NCI-H1105 (cell line): ENCODE measurements around the gene AP4M1.
"Not testable (repeated sequence)": the region's sequence is repeated elsewhere in the genome, so short reads cannot be mapped to it uniquely, and the experiment has no call there.

ENCODE experiments used
- DNase-seq: peaks from one replicate; lab custom pipeline; 2025; lab: John Stamatoyannopoulos, UW

AP4M1 gene

GRCh38 chr7:100132126-100132525 is 30.7 kb downstream of the AP4M1 start:
- no peak for DNase-seq

DNA sequence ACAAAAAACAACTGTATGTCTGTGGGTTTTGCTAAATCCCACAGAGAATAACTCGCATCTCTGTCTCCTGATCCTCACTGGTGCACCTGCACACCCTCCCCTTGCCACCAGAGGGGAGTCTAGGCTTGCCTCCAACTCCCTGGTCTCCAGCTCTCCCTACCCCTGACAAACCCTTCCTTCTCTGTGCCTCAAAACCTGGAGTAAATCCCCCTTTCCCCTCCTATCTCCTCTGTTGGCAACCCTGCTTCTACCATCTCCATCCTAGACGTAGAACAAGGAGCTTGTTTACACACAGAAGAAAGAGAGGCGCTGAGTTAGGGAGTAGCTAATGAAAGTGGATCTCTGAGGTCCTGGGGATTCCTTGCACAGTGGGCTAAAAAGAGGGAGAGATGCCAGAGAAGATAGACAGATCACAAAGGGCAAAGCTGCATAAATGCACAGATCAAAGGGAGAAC is 31.3 kb downstream of the AP4M1 start:
- no peak for DNase-seq

GRCh38 chr7:100137851-100138760 is 36.7 kb downstream of the AP4M1 start:
- DNase-seq = no peak

DNA sequence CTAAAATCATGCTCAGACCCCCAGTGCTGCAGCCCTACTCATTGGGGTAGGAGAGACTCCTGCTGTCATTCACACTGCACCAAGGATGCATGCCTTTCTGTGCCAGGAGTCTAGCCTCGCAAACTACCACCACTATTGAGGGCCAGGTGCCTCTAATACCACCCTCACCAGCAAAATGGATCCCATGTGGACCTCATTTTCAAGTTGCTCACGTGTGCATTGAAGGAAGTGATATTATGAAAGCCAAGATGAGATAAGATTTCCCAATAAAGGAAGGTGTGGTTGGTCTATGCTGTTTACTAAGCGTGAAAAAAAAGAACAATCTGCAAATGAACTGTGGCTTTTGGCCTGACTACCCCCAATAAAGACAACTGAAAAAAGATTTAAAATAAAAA is 40.1 kb downstream of the AP4M1 start:
- no peak for DNase-seq

DNA sequence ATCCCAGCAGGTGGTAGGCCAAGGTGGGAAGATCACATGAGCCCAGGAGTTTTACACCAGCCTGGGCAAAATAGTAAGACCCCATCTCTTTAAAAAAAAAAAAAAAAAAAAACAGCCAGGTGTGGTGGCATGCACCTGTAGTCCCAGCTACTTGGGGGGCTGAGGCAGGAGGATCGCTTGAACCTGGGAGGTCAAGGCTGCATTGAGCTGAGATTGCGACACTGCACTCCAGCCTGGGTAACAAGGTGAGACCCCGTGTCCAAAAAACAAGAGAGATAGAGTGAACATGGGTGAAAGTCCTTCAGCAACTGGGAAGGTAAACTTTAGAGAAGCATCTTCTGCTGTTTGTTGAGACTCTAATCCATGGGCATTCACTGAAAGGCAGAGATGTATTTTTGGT is 41.0 kb downstream of the AP4M1 start:
- no peak for DNase-seq

DNA sequence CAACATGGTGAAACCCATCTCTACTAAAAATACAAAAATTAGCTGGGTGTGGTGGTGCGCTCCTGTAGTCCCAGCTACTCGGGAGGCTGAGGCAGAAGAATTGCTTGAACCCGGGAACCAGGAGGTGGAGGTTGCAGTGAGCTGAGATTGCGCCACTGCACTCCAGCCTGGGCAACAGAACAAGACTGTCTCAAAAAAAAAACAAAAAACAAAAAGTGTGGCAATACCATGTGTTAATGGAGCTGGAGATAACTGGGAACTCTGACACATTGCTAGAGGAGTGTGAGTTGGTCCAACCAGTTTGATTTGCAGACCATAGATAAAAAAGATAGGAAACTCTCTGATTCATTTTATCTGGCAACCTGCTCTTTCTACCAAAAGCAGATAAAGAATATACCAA is 44.9 kb downstream of the AP4M1 start:
- DNase-seq = not testable (repeated sequence)

DNA sequence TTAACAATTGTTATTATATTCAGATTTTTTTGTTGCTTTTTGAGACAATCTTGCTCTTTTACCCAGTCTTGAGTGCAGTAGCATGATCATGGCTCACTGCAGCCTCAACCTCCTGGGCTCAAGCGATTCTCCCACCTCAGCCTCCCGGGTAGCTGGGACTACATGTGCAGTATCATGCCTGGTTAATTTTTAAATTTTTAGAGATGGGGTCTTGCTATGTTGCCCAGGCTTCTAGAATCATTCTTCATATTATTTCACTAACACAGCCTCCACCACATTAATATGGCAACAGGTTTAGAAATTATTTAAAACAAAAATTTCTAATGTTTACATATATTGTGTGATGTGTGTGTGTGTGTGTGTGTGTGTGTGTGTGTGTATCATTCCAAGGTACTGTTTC is 45.8 kb downstream of the AP4M1 start:
- no peak for DNase-seq

- DNase-seq = no peak
Measured at GRCh38 chr7:100148225-100148558, 46.7 kb downstream of the AP4M1 start.

DNA sequence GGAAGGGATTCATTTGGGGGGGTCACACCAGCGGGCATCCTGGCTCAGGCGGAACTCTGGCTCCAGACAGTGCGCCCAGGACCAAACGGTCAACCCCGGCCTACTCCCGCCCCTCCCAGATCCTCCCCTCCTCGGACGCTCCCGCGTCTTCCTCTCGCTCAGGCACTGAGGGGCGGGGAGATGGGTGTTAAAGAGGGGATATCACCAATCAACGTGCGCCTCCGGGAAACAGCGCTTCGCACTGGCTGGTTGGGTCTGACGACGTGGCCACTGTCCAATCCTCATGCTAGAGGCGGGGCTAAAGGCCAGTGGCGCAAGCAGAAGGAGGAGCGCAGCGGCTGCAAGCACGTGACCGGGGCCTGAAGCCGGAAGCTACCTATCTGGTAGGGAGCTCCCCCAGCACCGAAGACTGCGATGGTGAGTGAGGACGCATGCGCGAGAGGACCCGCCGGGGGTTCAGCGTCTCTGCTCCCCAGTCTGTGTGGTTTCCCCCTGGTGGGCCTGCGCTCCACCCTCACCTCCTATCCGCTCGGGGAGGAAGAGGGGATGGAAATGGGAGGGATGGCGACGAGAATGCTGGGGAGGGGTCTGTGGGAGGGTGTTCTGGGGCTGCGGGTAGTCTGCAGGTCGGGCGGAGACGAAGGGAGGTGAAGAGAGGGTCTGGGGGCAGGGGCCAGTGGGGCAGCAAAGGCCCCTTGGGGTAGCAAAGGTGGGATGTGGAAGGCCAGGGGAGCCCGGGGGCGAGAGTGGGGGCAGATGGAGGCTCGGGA is 47.3 kb downstream of the AP4M1 start, which contains the start of gene LAMTOR4:
Gene LAMTOR4, plus strand, starts transcription at position 360 of the 770 bp plus-strand sequence. Its CDS starts 55 bp downstream, at position 415.
- peak; percentile 98 for DNase-seq

DNA sequence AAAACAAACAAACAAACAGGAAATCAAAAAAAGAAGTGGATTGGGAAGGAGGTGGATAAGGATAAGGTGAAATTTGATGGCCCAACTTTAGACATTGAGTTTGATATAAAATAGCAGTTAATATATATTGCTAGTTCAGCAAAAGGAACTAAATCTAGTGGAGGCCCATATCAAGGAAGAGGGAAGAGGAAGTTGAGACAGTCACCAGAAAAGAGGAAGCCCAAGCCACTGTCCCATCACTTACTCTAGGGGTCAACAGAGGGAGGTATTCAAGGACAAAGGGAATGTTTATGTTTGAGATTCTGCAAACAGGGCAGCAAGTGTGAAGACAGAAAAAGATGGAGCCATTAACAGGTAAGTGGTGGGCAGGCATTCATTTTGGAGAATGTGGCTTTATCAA is 51.0 kb downstream of the AP4M1 start:
- no peak for DNase-seq

DNA sequence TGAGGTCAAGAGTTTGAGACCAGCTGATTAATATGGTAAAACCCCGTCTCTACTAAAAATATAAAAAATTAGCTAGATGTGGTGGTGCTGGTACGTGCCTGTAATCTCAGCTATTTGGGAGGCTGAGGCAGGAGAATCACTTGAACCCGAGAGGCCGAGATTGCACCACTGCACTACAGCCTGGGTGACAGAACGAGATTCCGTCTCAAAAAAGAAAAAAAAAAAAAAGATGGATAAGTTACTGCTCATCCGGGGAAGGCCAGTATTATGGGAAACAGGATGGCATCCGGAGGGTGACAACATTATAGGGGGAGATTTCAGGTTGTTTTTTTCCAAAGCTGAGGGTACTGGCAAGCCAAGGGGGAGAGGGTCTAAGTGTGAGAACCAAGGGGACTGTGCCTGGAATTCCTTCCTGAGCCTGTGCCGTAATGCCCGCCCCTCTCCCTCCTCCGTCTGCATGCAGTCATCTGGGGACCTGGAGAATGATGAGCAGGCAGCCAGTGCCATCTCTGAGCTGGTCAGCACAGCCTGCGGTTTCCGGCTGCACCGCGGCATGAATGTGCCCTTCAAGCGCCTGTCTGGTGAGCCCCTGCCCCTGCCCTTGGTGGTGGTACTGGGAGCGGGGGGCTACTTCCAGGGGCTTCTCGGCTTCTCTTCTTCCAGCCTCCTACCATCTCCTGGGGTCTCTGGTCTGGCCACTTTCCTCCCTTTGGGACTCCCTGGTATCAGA is 51.7 kb downstream of the AP4M1 start:
- DNase-seq = no peak

- no peak for DNase-seq
Measured at GRCh38 chr7:100153708-100154535, 52.5 kb downstream of the AP4M1 start.

DNA sequence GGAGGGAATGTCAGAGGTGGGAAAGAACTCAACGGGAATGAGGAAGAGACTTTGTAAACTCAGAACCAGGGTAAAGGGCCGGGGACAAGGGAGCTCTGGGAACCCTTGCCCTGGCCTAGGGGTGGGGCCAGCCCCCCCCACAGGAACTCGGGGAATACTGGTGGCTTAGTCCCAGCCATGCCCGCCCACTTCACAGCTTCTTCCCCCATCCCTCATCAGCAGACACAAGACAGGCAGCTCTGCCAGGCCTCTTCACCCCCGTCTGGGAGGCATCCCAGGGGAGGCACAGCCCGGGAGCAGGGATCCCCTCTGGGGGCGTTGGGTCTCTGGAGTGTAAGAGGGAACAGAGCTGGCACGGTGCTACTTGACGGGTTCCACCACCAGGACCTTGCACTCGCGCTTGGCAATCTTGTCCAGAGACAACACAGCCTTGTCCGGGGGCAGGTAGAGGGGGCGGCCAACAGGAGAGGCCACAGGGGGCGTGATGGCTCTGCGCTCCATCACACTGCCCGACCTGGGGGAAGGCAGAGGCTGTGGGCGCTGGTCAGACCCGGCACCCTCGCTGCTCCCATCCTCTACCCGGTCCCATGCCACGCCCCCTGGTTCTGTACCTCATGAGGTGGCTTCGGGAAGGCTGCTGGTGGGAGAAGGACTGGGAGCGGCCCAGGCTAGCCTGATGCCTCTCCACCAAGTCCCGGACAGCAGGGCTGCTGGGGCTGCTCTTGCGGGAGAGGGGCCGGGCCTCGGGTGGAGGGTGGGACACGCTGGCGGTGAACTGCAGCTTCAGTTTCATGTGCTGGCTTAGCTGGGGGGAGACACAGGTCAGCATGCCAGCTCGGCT is 53.4 kb downstream of the AP4M1 start:
- no peak for DNase-seq

DNA sequence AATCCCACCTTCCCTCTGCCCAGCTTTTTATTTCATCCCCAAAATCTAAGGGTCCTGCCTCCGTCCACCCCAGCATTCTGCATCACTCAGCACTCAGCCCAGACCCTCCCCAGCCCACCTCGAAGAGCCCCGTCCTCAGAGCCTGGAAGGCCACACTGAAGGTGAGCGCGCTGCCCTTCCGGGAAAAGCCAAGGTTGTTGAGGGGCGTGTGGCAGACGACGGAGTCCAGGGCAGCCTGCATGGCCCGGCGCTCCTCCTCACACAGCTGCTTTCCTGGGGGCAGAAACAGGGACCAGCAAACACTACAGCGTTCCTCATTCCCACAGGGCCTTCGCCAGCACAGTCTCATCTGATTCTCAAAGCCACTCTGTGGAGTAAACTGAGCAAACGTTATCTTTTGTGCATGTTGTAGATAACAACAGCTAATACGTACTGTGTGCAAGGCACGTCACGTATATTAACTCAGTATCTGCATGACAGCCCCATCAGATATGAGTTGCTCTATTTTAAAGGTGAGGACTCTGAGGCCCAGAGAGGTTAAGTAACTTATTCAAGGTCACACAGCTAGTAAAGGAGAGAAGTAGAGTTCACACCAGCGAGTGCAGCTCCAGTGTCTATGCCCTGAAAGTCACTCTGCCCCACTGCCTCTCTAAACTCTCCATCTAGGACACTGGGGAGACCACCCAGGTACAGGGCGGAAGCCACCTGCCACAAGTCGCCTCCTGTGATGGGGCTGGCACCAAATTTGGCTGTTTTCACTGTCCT is 54.3 kb downstream of the AP4M1 start:
- no peak for DNase-seq

GRCh38 chr7:100156331-100157068 is 55.1 kb downstream of the AP4M1 start:
- DNase-seq = no peak

- DNase-seq = no peak
Measured at GRCh38 chr7:100157069-100157333, 55.6 kb downstream of the AP4M1 start.

DNA sequence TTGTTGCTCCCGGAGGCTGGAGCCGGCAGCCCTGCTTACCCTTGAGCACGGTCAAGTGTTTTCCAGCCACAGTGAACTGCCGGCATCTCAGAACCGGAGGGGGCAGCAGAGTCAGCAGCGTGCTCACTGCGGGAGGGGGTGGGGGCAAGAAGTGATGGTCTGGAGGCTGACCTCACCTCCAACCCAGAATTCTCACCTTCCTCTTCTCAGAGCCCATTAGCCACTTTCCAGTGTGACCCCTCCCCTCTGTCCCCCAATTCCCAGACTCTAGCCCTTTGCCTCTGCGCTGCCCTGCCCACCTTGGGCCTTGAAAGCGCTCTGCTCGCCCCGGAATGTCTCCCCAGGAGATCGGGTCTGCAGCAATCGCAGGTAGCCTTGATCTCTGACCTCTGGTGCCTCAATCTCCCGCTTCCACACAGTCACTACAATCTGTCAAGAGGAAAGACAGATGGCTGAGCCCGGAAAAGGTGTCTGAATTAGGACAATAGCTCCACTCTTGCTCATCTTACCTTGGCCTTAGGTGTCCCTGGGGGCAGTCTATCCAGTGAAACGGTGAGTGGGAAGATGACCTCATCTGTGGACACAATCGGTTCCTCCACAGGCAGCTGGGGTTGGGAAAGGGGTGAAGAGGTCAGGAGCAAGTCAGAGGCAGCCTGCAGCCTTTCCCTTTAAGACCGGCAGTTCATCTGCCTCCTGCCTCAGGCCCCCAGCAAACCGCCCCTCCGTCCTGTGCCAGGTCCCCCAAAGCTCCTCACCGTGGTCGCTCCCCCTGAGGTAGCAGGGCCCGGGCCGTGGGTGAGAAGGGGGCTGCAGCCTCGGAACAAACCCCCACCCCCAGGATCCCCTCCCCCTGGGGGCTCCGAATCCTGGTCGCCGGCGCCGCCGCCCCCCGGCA is 56.1 kb downstream of the AP4M1 start:
- DNase-seq = no peak
